Heart left ventricle (tissue), 16 donors: ENCODE measurements around the gene PRDM5. TPM values are rescaled to one million over a fixed set of nuclear protein-coding genes. Genes with fewer than 3 reads are reported as not detected.

Source experiments
- ATAC-seq, 4 donors: fragments of 200-7000 bp; cut with Tn5 transposase; one replicate each; pipeline ENCODE4 v1.9.1; 2020 to 2022; ENCODE audit warnings: moderate library complexity in 4 of 4, mild to moderate bottlenecking in 3 of 4, moderate number of reproducible peaks in 1 of 4
- DNase-seq, 5 donors: peaks; one replicate each; pipeline ENCODE4 v3.0.0-alpha.2; 2020
- H3K27ac ChIP-seq, 12 donors: fragments of 200-600 bp; sonication (generic) in 4 of 12; one replicate each; pipeline versions ENCODE4 v1.5.0 to v1.8.0; 2016 to 2022; ENCODE audit warnings: mild to moderate bottlenecking in 2 of 12
- H3K27me3 ChIP-seq, 9 donors: fragments of 200-600 bp; sonication (generic) in 2 of 9; one replicate each; pipeline versions ENCODE4 v1.5.1 to v1.8.0; 2016 to 2022; ENCODE audit warnings: mild to moderate bottlenecking in 3 of 9
- H3K36me3 ChIP-seq, 9 donors: fragments of 200-600 bp; sonication (generic) in 2 of 9; one replicate each; pipeline versions ENCODE4 v1.5.0 to v1.8.0; 2018 to 2022; ENCODE audit warnings: mild to moderate bottlenecking in 2 of 9
- H3K4me1 ChIP-seq, 12 donors: fragments of 200-600 bp; sonication (generic) in 4 of 12; one replicate each; pipeline versions ENCODE4 v1.5.0 to v1.8.0; 2016 to 2022; ENCODE audit warnings: mild to moderate bottlenecking in 3 of 12
- H3K4me3 ChIP-seq, 12 donors: fragments of 200-600 bp; sonication (generic) in 4 of 12; one replicate each; pipeline versions ENCODE4 v1.5.0 to v1.8.0; 2017 to 2022; ENCODE audit warnings: mild to moderate bottlenecking in 9 of 12, moderate library complexity in 4 of 12
- H3K9me3 ChIP-seq, 12 donors: fragments of 200-600 bp; sonication (generic) in 4 of 12; one replicate each; pipeline versions ENCODE4 v1.5.0 to v1.8.0; 2016 to 2022; ENCODE audit warnings: mild to moderate bottlenecking in 1 of 12
- POLR2A ChIP-seq, 2 donors: fragments of 450-650 bp; IDR thresholded peaks; one replicate each; pipeline ENCODE4 v1.6.1; 2017; ENCODE audit warnings: antibody characterized with exemption in 2 of 2, mild to moderate bottlenecking in 2 of 2, moderate library complexity in 2 of 2
- whole genome bisulfite sequencing, 4 donors: extraction: QIAGEN DNeasy Blood & Tissue Kit in 2 of 4; methylation state at CpG; one replicate each; pipeline versions ENCODE4 v1.1.5 to v1.1.7; 2013 to 2018; 5-methylcytosine and 5-hydroxymethylcytosine counted together
- intact Hi-C, 10 donors: fragments of 100-400 bp; cut with DNase I; formaldehyde crosslinking; loops; one replicate each; pipeline versions ENCODE4 v1.11.1 to v1.14.2; 2022
- polyA plus RNA-seq, 2 donors: library from polyadenylated mRNA; stranded (reverse); fragments of 200-250 nt; gene quantifications; one replicate each; pipeline ENCODE4 v1.2.3, GENCODE V29; 2013
- total RNA-seq, 9 donors: library from RNA; depleted of rRNA in 2 of 9; stranded (reverse); fragments of >200 nt in 2 of 9; fragmentation: NEBNext Ultra II Directional in 3 of 9; extraction: Animal tissue kit (Norgen Biotek cat#: 25700) in 3 of 9; gene quantifications; one replicate each; pipeline versions ENCODE4 v1.1.0 to v1.2.4, GENCODE V29; 2016 to 2023
- TF ChIP-seq, protein P1 (sequence below), 12 donors: fragments of 200-600 bp; sonication (generic) in 4 of 12; IDR thresholded peaks; one replicate each; pipeline versions ENCODE4 v1.5.0 to v1.8.0; 2018 to 2022; ENCODE audit warnings: antibody characterized with exemption in 12 of 12, mild to moderate bottlenecking in 5 of 12
- donor health status: ischemic (EF 13 %, LVEDD 7.1; RV severe dilation, severe dysfunction).
- donor health status: healthy with polysubstance abuse.
- donor health status: DM: no; HTN: yes; CAD: no.
- donor health status: DM: no; HTN: no; CAD: no.
- donor health status: ischemic (EF 25% LVEDD 6.9; RV normal size, moderate dysfunction).
- donor health status: ischemic (EF 25% LVEDD 5.7; RV mildly dilated, moderate dysfunction).
- donor health status: healthy.
- donor health status: DM: yes; HTN: yes; CAD: no.
- donor health status: ischemic (EF 35%, LVEDD 5.7; RV mildly dilated, moderate dysfunction).
- donor health status: nonischemic (EF 11% LVEDD 7.7; RV severe dilation, severe dysfunction).
- donor health status: DM: yes; HTN: yes; CAD: no.
- donor health status: PGD.
- donor health status: ischemic (EF 29% LVEDD 5.4; RV normal size, mild dysfunction).
- donor health status: nonischemic (EF 23%, LVEDD 6.1; RV moderate dilation, normal function).

The PRDM5 gene
- total and polyA plus RNA-seq, 11 donors = 2.0 to 19.7 (median 9.1) TPM

DNA sequence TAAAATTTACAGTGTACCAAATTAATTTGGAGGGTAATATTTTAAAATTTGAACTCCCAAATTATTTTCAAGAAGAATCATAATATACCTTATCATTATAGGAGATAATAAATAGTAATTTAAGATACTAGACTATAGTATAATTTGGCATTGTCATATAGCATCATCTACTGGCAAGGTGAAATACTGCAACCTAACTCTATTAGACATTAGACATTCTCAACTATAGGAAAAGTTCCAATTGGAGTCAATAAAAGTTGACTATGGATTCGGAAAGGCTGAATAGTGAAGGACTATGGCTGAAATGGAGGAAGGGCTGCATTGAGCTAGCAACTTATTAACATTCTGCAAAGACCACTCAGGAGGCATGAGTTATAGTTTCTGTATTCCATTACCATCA is 113.0 kb downstream of the PRDM5 start:
- intact Hi-C loops = no loop called here
- peaks cover 0 to 29% (median 4%) of the 10 kb centered on the region in 12 donors for H3K9me3 ChIP-seq
- no peaks in the 10 kb centered on the region for H3K4me1 ChIP-seq
- H3K36me3 ChIP-seq = peaks cover 0 to 18% (median 3%) of the 10 kb centered on the region in 9 donors
- no peaks in the 10 kb centered on the region for H3K27me3 ChIP-seq
- H3K4me3 ChIP-seq = no peak overlapping the region
- H3K27ac ChIP-seq = no peak overlapping the region
- DNase-seq (no peak), ATAC-seq (no peak)
- 92 to 100% (median 97%) methylated on average over 1 of the region's 1 CpG for WGBS, 4 donors
- no peak for TF ChIP-seq POLR2A (IDR thresholded peaks at IDR 0.05)
- TF ChIP-seq, protein P1, sequence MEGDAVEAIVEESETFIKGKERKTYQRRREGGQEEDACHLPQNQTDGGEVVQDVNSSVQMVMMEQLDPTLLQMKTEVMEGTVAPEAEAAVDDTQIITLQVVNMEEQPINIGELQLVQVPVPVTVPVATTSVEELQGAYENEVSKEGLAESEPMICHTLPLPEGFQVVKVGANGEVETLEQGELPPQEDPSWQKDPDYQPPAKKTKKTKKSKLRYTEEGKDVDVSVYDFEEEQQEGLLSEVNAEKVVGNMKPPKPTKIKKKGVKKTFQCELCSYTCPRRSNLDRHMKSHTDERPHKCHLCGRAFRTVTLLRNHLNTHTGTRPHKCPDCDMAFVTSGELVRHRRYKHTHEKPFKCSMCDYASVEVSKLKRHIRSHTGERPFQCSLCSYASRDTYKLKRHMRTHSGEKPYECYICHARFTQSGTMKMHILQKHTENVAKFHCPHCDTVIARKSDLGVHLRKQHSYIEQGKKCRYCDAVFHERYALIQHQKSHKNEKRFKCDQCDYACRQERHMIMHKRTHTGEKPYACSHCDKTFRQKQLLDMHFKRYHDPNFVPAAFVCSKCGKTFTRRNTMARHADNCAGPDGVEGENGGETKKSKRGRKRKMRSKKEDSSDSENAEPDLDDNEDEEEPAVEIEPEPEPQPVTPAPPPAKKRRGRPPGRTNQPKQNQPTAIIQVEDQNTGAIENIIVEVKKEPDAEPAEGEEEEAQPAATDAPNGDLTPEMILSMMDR (IDR thresholded peaks at IDR 0.05) = peak in 6 of 12 donors; percentile 11 to 27 (median 15)

DNA sequence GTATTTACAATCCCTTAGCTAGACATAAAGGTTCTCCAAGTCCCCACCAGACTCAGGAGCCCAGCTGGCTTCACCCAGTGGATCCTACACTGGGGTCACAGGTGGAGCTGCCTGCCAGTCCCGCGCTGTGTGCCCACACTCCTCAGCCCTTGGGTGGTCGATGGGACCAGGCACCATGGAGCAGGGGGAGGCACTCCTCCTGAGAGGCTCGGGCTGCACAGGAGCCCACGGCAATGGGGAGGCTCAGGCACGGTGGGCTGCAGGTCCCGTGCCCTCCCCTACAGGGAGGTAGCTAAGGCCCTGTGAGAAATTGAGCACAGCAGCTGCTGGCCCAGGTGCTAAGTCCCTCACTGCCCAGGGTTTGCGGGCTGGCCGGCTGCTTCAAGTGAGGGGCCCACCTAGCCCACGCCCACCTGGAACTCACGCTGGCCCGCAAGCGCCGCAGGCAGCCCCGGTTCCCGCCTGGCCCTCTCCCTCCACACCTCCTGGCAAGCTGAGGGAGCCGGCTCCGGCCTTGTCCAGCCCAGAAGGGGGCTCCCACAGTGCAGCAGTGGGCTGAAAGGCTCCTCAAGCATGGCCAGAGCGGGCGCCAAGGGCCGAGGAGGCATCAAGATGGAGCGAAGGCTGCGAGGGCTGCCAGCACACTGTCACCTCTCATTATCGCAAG is 113.9 kb downstream of the PRDM5 start:
- Histone ChIP-seq H3K36me3 (peaks cover 0 to 18% (median 3%) of the 10 kb centered on the region in 9 donors), H3K9me3 (peaks cover 0 to 34% (median 4%) of the 10 kb centered on the region in 12 donors), H3K27ac (no peak overlapping the region), H3K4me3 (no peak overlapping the region), H3K27me3 (no peaks in the 10 kb centered on the region), H3K4me1 (no peaks in the 10 kb centered on the region)
- intact Hi-C loops = no loop called here
- peak in 1 of 5 donors; percentile 55 for DNase-seq
- TF ChIP-seq, protein P1 (IDR thresholded peaks at IDR 0.05) = no peak
- TF ChIP-seq POLR2A (IDR thresholded peaks at IDR 0.05) = no peak
- no peak for ATAC-seq
- 96 to 100% (median 98%) methylated on average over 10 to 24 of the region's 24 CpGs for WGBS, 4 donors

DNA sequence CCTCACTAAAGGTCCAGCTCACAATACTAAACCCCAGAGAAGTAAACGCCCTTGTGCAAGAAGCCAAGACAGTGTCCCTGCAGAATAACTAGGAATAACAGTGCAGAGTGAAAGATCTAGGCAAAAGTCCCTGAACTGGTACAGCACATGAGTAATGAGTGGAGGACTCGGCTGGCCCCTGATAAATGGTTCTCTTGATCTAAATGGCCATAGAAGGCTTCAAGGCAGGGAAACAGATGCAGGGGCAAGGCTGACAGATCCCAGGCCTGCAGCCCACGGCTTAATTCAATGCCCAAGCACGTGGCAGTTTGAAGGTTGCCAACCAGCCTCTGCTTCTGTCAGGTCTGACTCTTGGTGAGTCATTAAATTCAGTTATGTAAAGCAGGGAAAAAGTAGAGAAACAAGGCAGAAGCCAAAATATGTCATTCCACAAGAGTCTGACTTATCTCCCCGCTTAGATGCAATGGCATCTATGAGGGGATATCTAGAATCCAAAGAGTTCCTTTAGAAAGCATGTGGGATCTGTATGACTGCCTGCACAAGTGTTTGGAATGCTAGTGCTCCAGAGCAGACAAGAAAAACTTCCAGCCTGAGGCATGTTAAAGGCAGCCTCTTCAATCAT is 121.3 kb downstream of the PRDM5 start:
- 32 to 47% (median 41%) methylated on average over 5 of the region's 5 CpGs for WGBS, 4 donors
- Histone ChIP-seq H3K4me1 (peaks cover 0 to 13% (median 3%) of the 10 kb centered on the region in 12 donors), H3K36me3 (peaks cover 0 to 31% (median 0%) of the 10 kb centered on the region in 9 donors), H3K27me3 (no peaks in the 10 kb centered on the region), H3K4me3 (no peak overlapping the region), H3K27ac (peak overlapping the region in 10 of 12 donors; percentile 2 to 72 (median 50)), H3K9me3 (peaks cover 0 to 9% (median 0%) of the 10 kb centered on the region in 12 donors)
- TF ChIP-seq POLR2A (IDR thresholded peaks at IDR 0.05) = no peak
- intact Hi-C loops = loop anchor here in 1 of 10 donors (5.0 kb wide), 1 partner anchor 84 kb away; no protein-coding TSS in a partner anchor
- ATAC-seq (peak; percentile 88 to 97 (median 94)), DNase-seq (peak in 4 of 5 donors; percentile 46 to 64 (median 56))

DNA sequence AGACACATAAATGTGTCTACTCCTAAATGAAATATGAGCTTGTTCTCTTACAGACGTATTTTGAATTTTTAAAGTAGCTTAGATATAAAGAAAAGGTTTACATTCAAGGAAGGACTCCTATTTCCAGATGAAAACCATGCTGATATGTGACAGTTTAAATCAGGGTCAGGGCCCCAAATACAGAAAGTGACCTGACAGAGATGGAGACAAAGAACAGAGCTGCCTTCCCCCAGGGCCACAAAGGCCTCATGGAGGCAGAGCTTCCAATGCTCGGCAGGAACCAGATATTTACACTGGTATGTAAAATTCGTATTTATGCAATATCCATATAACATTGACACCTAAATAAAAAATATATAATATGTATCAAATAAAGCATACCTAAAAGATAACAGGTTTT is 124.0 kb downstream of the PRDM5 start:
- intact Hi-C loops = no loop called here
- Histone ChIP-seq H3K4me3 (no peak overlapping the region), H3K27ac (no peak overlapping the region), H3K27me3 (no peaks in the 10 kb centered on the region), H3K4me1 (peaks cover 0 to 13% (median 3%) of the 10 kb centered on the region in 12 donors), H3K36me3 (peaks cover 0 to 28% (median 0%) of the 10 kb centered on the region in 9 donors), H3K9me3 (peaks cover 0 to 1% (median 0%) of the 10 kb centered on the region in 12 donors)
- TF ChIP-seq, protein P1 (IDR thresholded peaks at IDR 0.05) = no peak
- TF ChIP-seq POLR2A (IDR thresholded peaks at IDR 0.05) = no peak
- WGBS, 4 donors = 83 to 90% (median 86%) methylated on average over 3 of the region's 3 CpGs
- ATAC-seq (no peak), DNase-seq (no peak)
